Activated CD8-positive, alpha-beta memory T cell treated with anti-CD3 and anti-CD28 coated beads, Interleukin-2, amount 10 ng/mL, durations not matched to agents 7 days and 5 days (primary cell): ENCODE results near the gene SH2D5. TPM values are rescaled to one million over a fixed set of nuclear protein-coding genes. Genes with fewer than 3 reads are reported as not detected.

Experiments used
- ATAC-seq: fragments of 150-1000 bp; cut with Tn5 transposase; one replicate; pipeline ENCODE4 v1.10.0; 2021; ENCODE audit warnings: moderate library complexity
- CTCF ChIA-PET: fragments of 350-600 bp; sonication (Branson Sonifier 250); formaldehyde crosslinking; loops from one replicate; lab custom pipeline; 2021; ENCODE audit warnings: antibody characterized with exemption; lab: Charles Lee
- DNase-seq: peaks from one replicate; pipeline ENCODE4 v3.0.0-alpha.2; 2020
- H3K27ac Mint-ChIP-seq: one replicate; pipeline ENCODE4 v1.8.0; 2021; ENCODE audit warnings: mild to moderate bottlenecking, mixed read lengths
- H3K27me3 Mint-ChIP-seq: one replicate; pipeline ENCODE4 v1.8.0; 2021; ENCODE audit warnings: mixed read lengths
- H3K36me3 Mint-ChIP-seq: one replicate; pipeline ENCODE4 v1.8.0; 2021; ENCODE audit warnings: mild to moderate bottlenecking, mixed read lengths
- H3K4me1 Mint-ChIP-seq: one replicate; pipeline ENCODE4 v1.8.0; 2021; ENCODE audit warnings: mixed read lengths
- H3K4me3 Mint-ChIP-seq: one replicate; pipeline ENCODE4 v1.8.0; 2021; ENCODE audit warnings: mild to moderate bottlenecking, moderate library complexity, mixed read lengths
- H3K9me3 Mint-ChIP-seq: one replicate; pipeline ENCODE4 v1.8.0; 2022; ENCODE audit warnings: low read depth, mixed read lengths
- total RNA-seq, 2 experiments: library from RNA; stranded (reverse); gene quantifications; one replicate each; pipeline ENCODE4 v1.2.3, GENCODE V29; 2021

The SH2D5 gene
- total RNA-seq, 2 experiments from 2014 or later = not detected

DNA sequence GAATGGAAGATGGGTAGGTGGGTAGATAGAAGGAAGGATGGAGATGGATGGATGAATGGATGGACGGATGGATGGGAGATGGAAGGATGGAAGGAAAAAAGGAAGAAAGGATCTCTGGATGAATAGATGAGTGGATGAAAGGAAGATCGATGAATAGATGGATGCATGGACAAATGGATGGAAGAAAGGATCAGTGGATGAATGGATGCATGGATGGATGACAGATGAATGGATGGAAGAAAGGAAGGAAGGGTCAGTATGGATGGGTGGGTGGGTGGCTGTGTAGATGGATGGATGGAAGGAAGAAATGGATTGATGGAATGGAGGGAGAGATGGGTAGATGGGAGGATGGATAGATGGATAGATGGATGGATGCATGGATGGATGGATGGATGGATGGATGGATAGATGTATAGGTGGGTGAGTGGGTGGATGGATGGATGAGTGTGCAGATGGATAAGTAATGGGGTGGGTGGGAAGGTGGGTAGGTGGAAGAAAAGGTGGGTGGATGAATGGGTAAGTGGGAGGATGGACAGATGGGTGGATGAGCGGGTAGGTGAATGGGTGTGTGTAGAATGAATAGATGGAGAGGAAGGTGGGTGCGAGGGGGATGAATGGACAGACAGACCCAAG lies 29.3 kb downstream of the SH2D5 start:
- H3K36me3 Mint-ChIP-seq = no peaks in the 10 kb centered on the region
- no peaks in the 10 kb centered on the region for H3K4me1 Mint-ChIP-seq
- ATAC-seq (no peak), DNase-seq (no peak)
- no peaks in the 10 kb centered on the region for H3K9me3 Mint-ChIP-seq
- no peak overlapping the region for H3K4me3 Mint-ChIP-seq
- no peak overlapping the region for H3K27ac Mint-ChIP-seq
- no peaks in the 10 kb centered on the region for H3K27me3 Mint-ChIP-seq
- CTCF ChIA-PET = no interaction called here

DNA sequence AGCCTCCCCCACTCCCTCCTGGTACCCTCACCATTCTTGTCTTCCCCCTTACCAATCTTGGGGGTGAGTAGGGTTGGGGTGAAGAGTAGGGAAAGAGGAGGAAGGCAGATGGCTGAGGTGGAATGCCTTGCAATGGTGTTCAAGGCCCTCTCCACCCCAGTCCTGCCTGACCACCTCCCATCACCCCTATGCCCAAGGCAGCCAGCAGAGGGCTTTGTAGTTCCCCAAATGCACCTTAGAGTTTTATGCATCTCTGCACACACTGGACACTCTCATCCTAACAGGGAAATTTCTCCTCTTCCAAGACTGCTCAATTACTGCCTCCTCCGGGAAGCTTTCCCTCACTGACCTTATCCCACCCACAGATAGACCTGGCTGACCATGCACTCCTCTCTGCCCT lies 30.1 kb downstream of the SH2D5 start:
- Mint-ChIP-seq H3K4me3 (no peak overlapping the region), H3K4me1 (no peaks in the 10 kb centered on the region), H3K27ac (no peak overlapping the region), H3K9me3 (no peaks in the 10 kb centered on the region), H3K27me3 (no peaks in the 10 kb centered on the region), H3K36me3 (no peaks in the 10 kb centered on the region)
- CTCF ChIA-PET = interaction anchor here (0.6 to 0.9 kb wide), 2 partner anchors 8 to 13 kb away, joined by 3 to 4 read pairs; no protein-coding TSS in a partner anchor
- DNase-seq (no peak), ATAC-seq (no peak)

DNA sequence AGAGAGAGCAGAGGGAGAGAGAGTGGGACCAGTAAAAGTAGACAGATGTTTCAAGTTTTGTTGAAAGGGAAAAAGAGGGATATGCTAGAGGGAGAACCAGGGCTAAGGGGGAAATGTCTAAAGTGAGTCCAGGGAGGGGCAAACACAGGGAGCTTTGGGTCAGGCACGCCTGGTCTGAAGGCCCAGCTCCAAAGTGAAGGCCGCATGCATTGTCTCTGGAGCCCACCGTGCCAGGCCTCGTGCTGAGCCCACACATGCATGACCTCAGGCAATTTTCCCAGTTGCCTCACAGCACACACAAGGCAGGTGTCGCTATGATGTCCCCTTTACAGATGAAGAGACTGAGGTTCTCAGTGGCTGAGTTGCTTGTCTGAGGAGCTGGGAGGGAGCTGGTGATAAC lies 30.7 kb downstream of the SH2D5 start:
- no peaks in the 10 kb centered on the region for H3K27me3 Mint-ChIP-seq
- CTCF ChIA-PET = interaction anchor here (0.9 kb wide), 1 partner anchor 8 kb away, joined by 3 read pairs; no protein-coding TSS in a partner anchor

DNA sequence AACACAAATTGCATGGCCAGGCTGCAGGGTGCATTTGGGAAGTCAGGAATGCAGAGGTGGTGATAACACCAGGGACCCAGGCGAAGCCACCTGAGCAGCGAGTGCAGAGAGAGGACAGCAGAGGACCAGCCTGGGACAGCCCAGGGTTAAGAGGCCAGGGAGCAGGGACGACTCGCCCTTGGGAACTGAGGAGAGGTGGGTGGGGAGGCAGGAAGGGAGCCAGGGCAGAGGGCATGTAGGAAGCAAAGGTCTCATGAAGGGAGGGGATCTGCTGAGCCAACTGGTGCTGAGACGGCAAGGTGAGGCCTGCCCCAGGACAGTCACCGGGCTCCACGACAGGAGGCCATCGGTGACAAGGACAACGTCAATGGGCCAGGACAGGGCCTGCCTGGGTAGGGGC lies 31.1 kb downstream of the SH2D5 start:
- Mint-ChIP-seq H3K27me3 (no peaks in the 10 kb centered on the region), H3K9me3 (no peaks in the 10 kb centered on the region), H3K4me1 (peaks cover 2% of the 10 kb centered on the region), H3K4me3 (no peak overlapping the region), H3K36me3 (no peaks in the 10 kb centered on the region), H3K27ac (no peak overlapping the region)
- CTCF ChIA-PET = interaction anchor here (0.9 kb wide), 1 partner anchor 9 kb away, joined by 3 read pairs; no protein-coding TSS in a partner anchor
- ATAC-seq (no peak), DNase-seq (no peak)

More for the DNA sequence above, 30.7 kb downstream of the SH2D5 start:
- H3K4me3 Mint-ChIP-seq = no peak overlapping the region
- H3K27ac Mint-ChIP-seq = no peak overlapping the region
- DNase-seq (no peak), ATAC-seq (no peak)
- H3K9me3 Mint-ChIP-seq = no peaks in the 10 kb centered on the region
- H3K4me1 Mint-ChIP-seq = peaks cover 1% of the 10 kb centered on the region
- H3K36me3 Mint-ChIP-seq = no peaks in the 10 kb centered on the region

DNA sequence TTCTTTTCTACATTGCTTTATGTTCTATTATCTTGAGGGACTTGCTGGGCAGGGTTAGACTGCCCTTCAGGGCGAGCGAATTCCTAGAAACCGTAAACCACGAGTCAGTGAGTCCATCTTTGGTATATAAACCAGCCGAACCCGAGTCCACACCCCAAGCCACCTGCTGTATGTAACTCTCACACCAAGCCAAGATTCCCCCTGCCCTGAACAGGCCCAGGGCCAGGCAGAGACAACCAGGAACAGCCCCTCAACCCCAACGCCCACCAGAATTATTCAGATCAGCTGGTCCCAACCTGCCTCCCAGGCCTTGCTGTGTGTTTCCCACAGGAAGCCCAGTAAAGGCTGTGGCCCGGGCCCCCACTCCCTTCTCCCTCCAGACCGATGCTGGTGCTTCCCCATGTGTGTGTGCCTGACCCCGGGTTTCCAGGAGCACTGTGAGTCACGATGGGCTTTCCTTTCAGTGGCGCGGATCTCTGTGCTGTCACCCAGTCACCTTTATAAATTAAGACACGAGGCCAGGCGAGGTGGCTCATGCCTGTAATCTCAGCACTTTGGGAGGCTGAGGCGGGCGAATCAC lies 31.8 kb downstream of the SH2D5 start:
- H3K9me3 Mint-ChIP-seq = no peaks in the 10 kb centered on the region
- no peak overlapping the region for H3K4me3 Mint-ChIP-seq
- no peaks in the 10 kb centered on the region for H3K36me3 Mint-ChIP-seq
- ATAC-seq (no peak), DNase-seq (no peak)
- peaks cover 3% of the 10 kb centered on the region for H3K27me3 Mint-ChIP-seq
- no peak overlapping the region for H3K27ac Mint-ChIP-seq
- CTCF ChIA-PET = interaction anchor here (4.7 kb wide), 1 partner anchor 495 kb away, joined by 52 read pairs; no protein-coding TSS in a partner anchor
- peaks cover 6% of the 10 kb centered on the region for H3K4me1 Mint-ChIP-seq

DNA sequence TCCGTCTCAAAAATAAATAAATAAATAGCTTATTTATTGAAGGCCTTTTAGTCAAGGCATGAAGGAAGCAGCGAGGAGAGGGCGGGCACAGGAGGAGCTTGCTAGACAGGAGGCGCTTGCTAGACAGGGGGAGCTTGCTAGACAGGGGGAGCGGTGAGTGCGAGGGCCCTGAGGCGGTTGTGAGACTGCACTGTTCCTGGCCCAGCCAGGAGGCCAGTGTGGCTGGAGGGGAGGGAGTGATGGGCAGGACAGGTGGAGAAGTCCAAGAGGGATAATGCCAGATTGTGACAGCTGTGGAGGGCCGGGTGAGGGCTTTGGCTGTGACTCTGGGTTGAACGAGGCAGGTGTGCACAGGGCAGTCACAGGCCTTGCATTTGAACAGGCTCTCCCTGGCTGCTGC lies 32.9 kb downstream of the SH2D5 start:
- H3K36me3 Mint-ChIP-seq = no peaks in the 10 kb centered on the region
- no peaks in the 10 kb centered on the region for H3K9me3 Mint-ChIP-seq
- H3K4me1 Mint-ChIP-seq = peaks cover 6% of the 10 kb centered on the region
- H3K4me3 Mint-ChIP-seq = no peak overlapping the region
- ATAC-seq = no peak
- DNase-seq = no peak
- H3K27ac Mint-ChIP-seq = no peak overlapping the region
- H3K27me3 Mint-ChIP-seq = peaks cover 8% of the 10 kb centered on the region
- CTCF ChIA-PET = interaction anchor here (0.6 to 4.7 kb wide), 3 partner anchors 28 to 496 kb away, joined by 3 to 52 read pairs (median 4); no protein-coding TSS in a partner anchor

DNA sequence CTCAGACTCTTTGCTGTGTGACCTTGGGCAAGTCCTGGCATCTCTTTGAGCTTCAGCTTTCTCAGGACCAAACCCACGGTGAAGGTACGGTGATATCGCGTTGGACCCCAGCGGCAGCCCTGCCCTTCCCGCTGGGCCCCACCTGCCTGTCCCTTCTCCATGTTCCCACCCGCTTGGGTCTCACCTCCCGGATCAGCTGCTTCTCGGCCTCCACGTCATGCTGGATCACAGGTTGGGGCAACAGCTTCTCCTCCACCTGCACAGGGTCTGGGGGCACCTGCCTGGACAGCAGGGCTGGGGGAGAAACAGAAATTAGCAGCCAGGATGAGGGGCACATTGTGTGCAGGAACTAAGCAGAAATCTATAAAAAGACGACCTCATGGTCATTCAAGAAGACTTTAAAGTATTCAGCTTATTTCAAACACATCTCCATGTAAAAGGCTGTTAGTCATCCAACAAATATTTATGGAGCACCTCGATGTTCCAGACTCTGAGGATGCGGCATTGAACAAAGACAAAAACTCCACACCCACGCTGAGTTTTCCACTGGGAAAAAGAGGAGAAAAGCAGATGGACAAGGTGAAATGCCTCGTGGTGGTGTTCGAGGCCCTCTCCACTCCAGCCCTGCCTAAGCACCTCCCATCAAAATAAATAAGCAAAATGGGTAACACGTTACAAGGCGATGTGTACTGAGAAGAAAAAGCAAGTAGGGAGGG lies 34.1 kb downstream of the SH2D5 start:
- Mint-ChIP-seq H3K4me1 (peaks cover 6% of the 10 kb centered on the region), H3K27ac (no peak overlapping the region), H3K4me3 (no peak overlapping the region), H3K36me3 (no peaks in the 10 kb centered on the region), H3K9me3 (no peaks in the 10 kb centered on the region), H3K27me3 (peaks cover 13% of the 10 kb centered on the region)
- ATAC-seq (no peak), DNase-seq (no peak)
- CTCF ChIA-PET = interaction anchor here (1.7 to 4.7 kb wide), 7 partner anchors 30 to 519 kb away, joined by 4 to 52 read pairs (median 11); partner anchors contain the start of gene SH2D5

DNA sequence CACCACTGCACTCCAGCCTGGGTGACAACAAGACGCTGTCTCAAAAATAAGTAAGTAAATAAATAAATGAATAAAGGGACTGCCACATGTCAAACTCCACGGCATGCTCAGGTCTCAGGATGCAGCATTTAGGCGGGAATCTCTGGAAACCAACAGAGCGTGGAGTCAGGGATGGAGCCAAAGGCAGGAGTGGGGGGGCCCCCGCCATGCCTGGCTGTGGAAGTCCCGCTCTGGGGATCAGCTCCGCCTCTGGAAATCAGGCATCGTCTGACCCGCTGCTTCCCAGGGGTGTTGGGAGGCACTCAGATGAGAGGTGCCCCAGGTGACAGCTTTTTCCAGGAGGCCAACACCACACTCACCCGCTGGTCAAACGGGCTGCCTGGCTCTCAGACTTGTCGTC lies 34.9 kb downstream of the SH2D5 start:
- no peak overlapping the region for H3K4me3 Mint-ChIP-seq

DNA sequence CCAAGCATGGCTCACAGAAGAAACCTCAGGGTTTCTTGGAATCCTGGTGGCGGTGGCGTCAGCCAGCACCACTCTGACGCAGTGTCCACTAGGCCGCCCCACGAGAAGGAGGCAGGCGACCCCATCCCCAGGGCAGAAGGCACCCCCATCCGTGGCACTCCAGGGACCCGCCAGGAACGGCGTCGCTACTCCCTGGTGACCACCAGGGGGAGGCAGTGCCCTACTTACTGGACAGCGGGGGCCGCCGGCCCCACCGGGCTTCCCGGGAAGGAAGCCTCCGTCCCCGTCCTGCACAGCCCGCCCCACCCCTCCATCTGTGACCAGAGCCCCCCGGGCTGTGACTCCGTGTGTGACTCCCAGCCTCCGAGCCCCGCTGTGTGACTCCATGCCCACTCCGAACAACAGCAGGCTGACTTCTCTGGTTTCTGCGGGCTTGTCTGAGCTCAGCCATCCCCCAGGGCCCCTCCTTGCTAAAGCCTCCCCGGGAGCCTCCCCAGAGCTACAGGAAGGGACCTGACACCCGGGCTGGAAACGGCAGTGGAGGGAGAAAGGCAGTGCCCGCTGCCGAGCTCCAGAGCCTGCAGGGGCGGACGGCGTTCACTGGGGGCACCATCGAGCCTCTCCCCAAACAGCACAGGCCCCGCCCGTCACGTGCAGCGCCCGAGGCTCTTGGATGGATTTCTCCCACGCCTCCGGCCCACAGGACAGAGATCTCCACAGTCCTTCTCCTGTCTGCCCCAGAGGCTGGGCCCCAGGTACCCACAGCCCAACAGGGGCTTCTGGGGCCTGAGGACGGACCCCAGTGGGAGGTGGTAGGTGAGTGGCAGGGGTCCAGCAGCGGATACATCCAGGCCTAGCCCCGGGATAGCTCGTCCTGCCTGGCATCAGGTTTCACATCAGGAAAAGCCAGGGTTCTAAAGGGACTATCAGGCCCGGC lies 35.8 kb downstream of the SH2D5 start:
- ATAC-seq = peak; percentile 96
- CTCF ChIA-PET = interaction anchor here (0.7 to 4.7 kb wide), 41 partner anchors 10 to 836 kb away, joined by 3 to 52 read pairs (median 4); partner anchors contain the start of genes HP1BP3, KIF17 and SH2D5
- Mint-ChIP-seq H3K4me3 (peak overlapping the region; percentile 79), H3K36me3 (no peaks in the 10 kb centered on the region), H3K4me1 (peaks cover 6% of the 10 kb centered on the region), H3K27me3 (peaks cover 13% of the 10 kb centered on the region), H3K27ac (peak overlapping the region; percentile 62), H3K9me3 (no peaks in the 10 kb centered on the region)
- DNase-seq = peak; percentile 83

More for the DNA sequence above, 34.9 kb downstream of the SH2D5 start:
- Mint-ChIP-seq H3K27ac (no peak overlapping the region), H3K9me3 (no peaks in the 10 kb centered on the region), H3K36me3 (no peaks in the 10 kb centered on the region), H3K4me1 (peaks cover 6% of the 10 kb centered on the region), H3K27me3 (peaks cover 13% of the 10 kb centered on the region)
- DNase-seq (no peak), ATAC-seq (no peak)
- CTCF ChIA-PET = interaction anchor here (1.0 to 4.7 kb wide), 19 partner anchors 10 to 835 kb away, joined by 3 to 52 read pairs (median 6); partner anchors contain the start of genes HP1BP3 and SH2D5

DNA sequence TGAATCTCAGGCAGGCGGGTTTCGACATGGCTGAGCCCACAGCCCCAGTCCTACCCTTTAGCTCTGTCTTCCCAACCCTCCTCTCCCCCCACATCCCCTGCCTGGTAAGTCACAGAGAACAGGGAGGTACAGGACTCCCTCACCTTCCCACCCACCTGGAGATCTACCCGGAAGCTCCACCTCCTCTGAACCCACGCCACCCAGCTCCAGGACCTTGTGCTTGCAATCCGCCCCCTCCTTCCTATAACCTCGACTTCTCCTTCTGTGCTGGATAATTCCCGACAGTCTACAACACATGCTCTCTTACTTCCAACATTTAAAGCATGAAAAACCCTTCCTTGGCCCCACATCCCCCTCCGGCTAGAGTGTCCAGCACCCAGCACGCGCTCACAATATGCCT lies 37.0 kb downstream of the SH2D5 start:
- no peaks in the 10 kb centered on the region for H3K9me3 Mint-ChIP-seq
- peaks cover 13% of the 10 kb centered on the region for H3K27me3 Mint-ChIP-seq
- CTCF ChIA-PET = interaction anchor here (1.0 to 2.8 kb wide), 6 partner anchors 12 to 507 kb away, joined by 3 to 18 read pairs (median 5); partner anchors contain the start of gene DDOST
- peaks cover 6% of the 10 kb centered on the region for H3K4me1 Mint-ChIP-seq
- no peak for DNase-seq
- ATAC-seq = no peak
- no peak overlapping the region for H3K4me3 Mint-ChIP-seq
- no peaks in the 10 kb centered on the region for H3K36me3 Mint-ChIP-seq
- H3K27ac Mint-ChIP-seq = no peak overlapping the region

DNA sequence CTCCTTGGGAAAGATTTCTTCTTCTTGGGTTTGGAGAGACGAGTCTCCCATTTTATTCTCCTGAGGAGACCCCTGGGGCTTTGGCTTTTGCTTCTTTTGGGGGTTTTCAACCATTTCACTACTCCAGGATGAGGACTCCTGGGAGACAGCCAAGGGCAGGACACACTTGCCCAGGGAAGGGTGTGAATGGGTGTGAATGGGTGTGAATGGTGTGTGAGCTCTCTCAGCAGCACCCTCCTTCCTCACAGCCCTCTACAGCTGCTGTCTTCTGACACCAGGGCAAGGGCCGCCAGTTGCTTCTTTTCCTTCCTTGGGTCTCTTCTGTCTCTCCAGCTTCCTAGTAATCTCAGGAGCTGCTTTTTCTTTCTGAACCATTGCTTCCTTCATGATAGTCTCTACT lies 38.9 kb downstream of the SH2D5 start:
- no peaks in the 10 kb centered on the region for H3K36me3 Mint-ChIP-seq
- no peak overlapping the region for H3K27ac Mint-ChIP-seq
- no peak overlapping the region for H3K4me3 Mint-ChIP-seq

DNA sequence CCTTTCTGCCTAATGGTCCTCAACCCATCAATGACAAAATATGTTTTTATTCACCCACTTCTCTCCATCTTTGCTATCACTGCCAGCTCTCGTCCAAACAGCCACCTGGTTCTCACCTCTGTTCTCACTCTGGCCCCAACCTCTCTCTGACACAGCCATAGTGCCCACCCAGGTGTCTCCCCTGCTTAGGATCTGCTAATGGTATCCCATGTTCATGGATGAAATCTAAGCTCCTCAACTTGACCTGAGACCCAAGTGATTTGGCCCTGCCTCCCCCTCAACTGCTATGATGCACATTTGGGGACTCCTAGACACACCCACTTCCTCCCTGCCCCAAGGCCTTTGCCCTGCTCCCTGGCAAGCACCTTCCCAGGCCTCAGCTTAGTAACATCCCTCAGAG lies 40.6 kb downstream of the SH2D5 start:
- DNase-seq (no peak), ATAC-seq (no peak)
- CTCF ChIA-PET = interaction anchor here (1.2 kb wide), 2 partner anchors 95 to 117 kb away, joined by 3 to 4 read pairs; partner anchors contain the start of gene HP1BP3
- Mint-ChIP-seq H3K27me3 (peaks cover 13% of the 10 kb centered on the region), H3K36me3 (no peaks in the 10 kb centered on the region), H3K4me3 (no peak overlapping the region), H3K4me1 (peaks cover 5% of the 10 kb centered on the region), H3K9me3 (no peaks in the 10 kb centered on the region), H3K27ac (no peak overlapping the region)

More for the DNA sequence above, 38.9 kb downstream of the SH2D5 start:
- peaks cover 13% of the 10 kb centered on the region for H3K27me3 Mint-ChIP-seq
- no peak for ATAC-seq
- H3K4me1 Mint-ChIP-seq = peaks cover 6% of the 10 kb centered on the region
- CTCF ChIA-PET = interaction anchor here (2.5 kb wide), 1 partner anchor 502 kb away, joined by 9 read pairs; no protein-coding TSS in a partner anchor
- H3K9me3 Mint-ChIP-seq = no peaks in the 10 kb centered on the region
- no peak for DNase-seq
